ENCODE data around the gene FBLN1. TPM values are rescaled to one million over a fixed set of nuclear protein-coding genes. Genes with fewer than 3 reads are reported as not detected.

The FBLN1 gene
- total and polyA plus RNA-seq, 2 of the 8 experiments (the other 6 are each of a cell fraction or from before 2014, with no cell fraction given), result 159 to 168 TPM

- CTCF ChIA-PET (ENCODE audit: partially characterized antibody), result interaction anchor here (1.0 to 1.7 kb wide), 2 partner anchors 15 to 20 kb away, joined by 3 to 4 read pairs; no protein-coding TSS in a partner anchor
These were observed 10.8 kb upstream of the FBLN1 start for GRCh38 chr22:45491841-45492240.

More at GRCh38 chr22:45491841-45492240, 10.8 kb upstream of the FBLN1 start:
- Histone ChIP-seq H3K79me2 (ENCODE audit: control insufficient read depth in 1 of 2, insufficient read depth in 2 of 2, low read length in 2 of 2) (no peaks in the 10 kb centered on the region), H3K56ac (replicated peaks; ENCODE audit: insufficient read length, low read depth, low read length) (no peak overlapping the region), H4K5ac (ENCODE audit: insufficient read length, low read depth, low read length) (no peak overlapping the region), H3K18ac (ENCODE audit: extremely low read depth, low read length) (no peak overlapping the region), H3K23me2 (ENCODE audit: low read depth, low read length) (no peaks in the 10 kb centered on the region), H2BK12ac (ENCODE audit: low read depth, low read length) (no peak overlapping the region), H3K36me3 (ENCODE audit: control insufficient read depth in 2 of 4, insufficient read depth in 4 of 4, low read length in 3 of 4) (no peaks in the 10 kb centered on the region), H4K8ac (ENCODE audit: extremely low read depth, insufficient read depth, low read length) (no peak overlapping the region), H3K23ac (ENCODE audit: insufficient read length) (no peak overlapping the region), H3K4me1 (replicated peaks in 1 of 4; ENCODE audit: control insufficient read depth in 3 of 4, insufficient read depth in 4 of 4, low read length in 3 of 4) (peaks cover 0 to 8% (median 2%) of the 10 kb centered on the region in 4 experiments; a peak in 2 of 7 replicates), H4K91ac (replicated peaks; ENCODE audit: insufficient read length, low read length) (no peak overlapping the region), H2BK5ac (ENCODE audit: low read depth, low read length) (no peak overlapping the region), H3K4ac (replicated peaks; ENCODE audit: insufficient read length, low read depth, low read length) (no peak overlapping the region), H3K79me1 (ENCODE audit: low read depth, low read length) (no peaks in the 10 kb centered on the region; the same call in 1 of the 2 replicates), H2AFZ (ENCODE audit: low read length) (no peak overlapping the region), H3K4me2 (ENCODE audit: insufficient read depth in 1 of 2, low read depth in 2 of 2, low read length in 2 of 2) (no peak overlapping the region), H4K20me1 (replicated peaks in 1 of 2; ENCODE audit: control insufficient read depth in 1 of 2, insufficient read depth in 2 of 2, low read length in 2 of 2) (no peaks in the 10 kb centered on the region), H2BK120ac (replicated peaks; ENCODE audit: low read depth, low read length) (no peak overlapping the region), H2AK5ac (ENCODE audit: low read depth, low read length) (no peak overlapping the region), H3K27me3 (replicated peaks in 1 of 4; ENCODE audit: control insufficient read depth in 3 of 4, extremely low read depth in 1 of 4, insufficient read depth in 3 of 4, low read length in 3 of 4) (no peaks in the 10 kb centered on the region), H3K9me3 (ENCODE audit: insufficient read depth in 2 of 2, low read depth in 1 of 2, low read length in 1 of 2) (peaks cover 12% of the 10 kb centered on the region in 2 experiments), H3K27ac (ENCODE audit: low read depth, low read length) (no peak overlapping the region), H3K9ac (replicated peaks in 1 of 4; ENCODE audit: extremely low read depth in 1 of 4, low read depth in 3 of 4, low read length in 3 of 4) (no peak overlapping the region), H3K4me3 (ENCODE audit: extremely low read depth in 1 of 4, insufficient read depth in 2 of 4, low read depth in 3 of 4, low read length in 4 of 4) (no peak overlapping the region), H2BK15ac (ENCODE audit: low read length) (no peak overlapping the region), H2BK20ac (ENCODE audit: low read length) (no peak overlapping the region), H3K14ac (ENCODE audit: insufficient read length) (no peak overlapping the region)
- no peak for DNase-seq (ENCODE audit: low read depth in 1 of 2, low spot score in 2 of 2)
- 88% methylated on average over 8 of the region's 8 CpGs; no CpG with 5 or more reads in 1 of the 2 experiments for WGBS, 2 experiments (ENCODE audit: extremely low coverage in 1 of 2, insufficient coverage in 1 of 2, insufficient read length in 1 of 2, insufficient replicate concordance in 2 of 2, low coverage in 1 of 2, low lambda C conversion rate in 2 of 2, missing lambda C conversion rate in 1 of 2)
- FAIRE-seq, result no peak
- TF ChIP-seq TCF12 (IDR thresholded peaks at IDR 0.05; ENCODE audit: low read depth, low read length) (no peak), KDM1A (IDR thresholded peaks at IDR 0.05; ENCODE audit: borderline replicate concordance, low read length) (no peak), SIX5 (IDR thresholded peaks at IDR 0.05; ENCODE audit: low read depth, low read length) (no peak), SIRT6 (IDR thresholded peaks at IDR 0.05; ENCODE audit: low read length) (no peak), KDM5A (IDR thresholded peaks at IDR 0.05; ENCODE audit: low read length) (no peak), TAF7 (optimal IDR thresholded peaks at IDR 0.05; ENCODE audit: borderline replicate concordance, low read depth, low read length) (no peak), GTF2F1 (IDR thresholded peaks at IDR 0.05; ENCODE audit: borderline replicate concordance, low read depth, low read length) (no peak)
- TF ChIP-seq, protein P1, sequence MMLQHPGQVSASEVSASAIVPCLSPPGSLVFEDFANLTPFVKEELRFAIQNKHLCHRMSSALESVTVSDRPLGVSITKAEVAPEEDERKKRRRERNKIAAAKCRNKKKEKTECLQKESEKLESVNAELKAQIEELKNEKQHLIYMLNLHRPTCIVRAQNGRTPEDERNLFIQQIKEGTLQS (IDR thresholded peaks at IDR 0.05; ENCODE audit: insufficient read depth, low read depth, low read length), result no peak
- POLR2A ChIA-PET (ENCODE audit: partially characterized antibody), result interaction anchor here (0.6 kb wide), 1 partner anchor 699 kb away, joined by 3 read pairs; no protein-coding TSS in a partner anchor

All from H1 (cell line).